ENCODE measurements around the gene CARD11. TPM values are rescaled to one million over a fixed set of nuclear protein-coding genes. Genes with fewer than 3 reads are reported as not detected.

CARD11 gene
- total and polyA plus RNA-seq, 11 donors = 0.15 to 3.2 (median 0.33) TPM; not detected in 2

- whole genome bisulfite sequencing, 4 donors = 91 to 94% (median 92%) methylated on average over 2 to 8 of the region's 8 CpGs
- DNase-seq (no peak), ATAC-seq (no peak)
- H3K36me3 ChIP-seq = no peaks in the 10 kb centered on the region
- H3K9me3 ChIP-seq = no peaks in the 10 kb centered on the region
- no peak overlapping the region for H3K27ac ChIP-seq
- intact Hi-C loops (cut with DNase I) = loop anchor here in 1 of 10 donors (10.0 kb wide), 1 partner anchor 1025 kb away; no protein-coding TSS in a partner anchor
- H3K27me3 ChIP-seq = no peaks in the 10 kb centered on the region
- H3K4me1 ChIP-seq = peaks cover 0 to 7% (median 0%) of the 10 kb centered on the region in 12 donors
- H3K4me3 ChIP-seq = no peak overlapping the region
- TF ChIP-seq CTCF (IDR thresholded peaks at IDR 0.05) = no peak
- TF ChIP-seq POLR2A (IDR thresholded peaks at IDR 0.05) = no peak
Observed at GRCh38 chr7:2879354-2879753, 164.3 kb downstream of the CARD11 start.

GRCh38 chr7:2878306-2878705 is 165.4 kb downstream of the CARD11 start:
- no peak overlapping the region for H3K4me3 ChIP-seq
- no peaks in the 10 kb centered on the region for H3K27me3 ChIP-seq
- H3K4me1 ChIP-seq = peaks cover 0 to 7% (median 0%) of the 10 kb centered on the region in 12 donors
- TF ChIP-seq POLR2A (IDR thresholded peaks at IDR 0.05) = no peak
- no peak for TF ChIP-seq CTCF (IDR thresholded peaks at IDR 0.05)
- ATAC-seq (no peak), DNase-seq (no peak)
- WGBS, 4 donors = 70 to 80% (median 73%) methylated on average over 3 of the region's 3 CpGs
- no peaks in the 10 kb centered on the region for H3K36me3 ChIP-seq
- intact Hi-C loops (cut with DNase I) = loop anchor here in 1 of 10 donors (10.0 kb wide), 1 partner anchor 1026 kb away; no protein-coding TSS in a partner anchor
- H3K9me3 ChIP-seq = no peaks in the 10 kb centered on the region
- no peak overlapping the region for H3K27ac ChIP-seq

- 76 to 84% (median 77%) methylated on average over 21 to 24 of the region's 24 CpGs for WGBS, 4 donors
- no peak for DNase-seq
- Histone ChIP-seq H3K4me3 (no peak overlapping the region), H3K4me1 (peaks cover 0 to 9% (median 0%) of the 10 kb centered on the region in 12 donors), H3K36me3 (no peaks in the 10 kb centered on the region), H3K27me3 (no peaks in the 10 kb centered on the region), H3K27ac (no peak overlapping the region), H3K9me3 (no peaks in the 10 kb centered on the region)
- no peak for ATAC-seq
- TF ChIP-seq CTCF (IDR thresholded peaks at IDR 0.05) (no peak), POLR2A (IDR thresholded peaks at IDR 0.05) (no peak)
- intact Hi-C loops (cut with DNase I) = loop anchor here in 1 of 10 donors (10.0 kb wide), 1 partner anchor 1029 kb away; no protein-coding TSS in a partner anchor
Observed at GRCh38 chr7:2876031-2876731, 167.5 kb downstream of the CARD11 start.

GRCh38 chr7:2873686-2874551 is 169.7 kb downstream of the CARD11 start:
- H3K36me3 ChIP-seq = no peaks in the 10 kb centered on the region
- H3K9me3 ChIP-seq = no peaks in the 10 kb centered on the region
- TF ChIP-seq POLR2A (IDR thresholded peaks at IDR 0.05) = no peak
- no peak for TF ChIP-seq CTCF (IDR thresholded peaks at IDR 0.05)
- H3K4me1 ChIP-seq = peaks cover 0 to 22% (median 6%) of the 10 kb centered on the region in 12 donors
- WGBS, 4 donors = 39 to 56% (median 51%) methylated on average over 7 of the region's 7 CpGs
- ATAC-seq (peak in 1 of 4 donors; percentile 27), DNase-seq (no peak)
- H3K27me3 ChIP-seq = no peaks in the 10 kb centered on the region
- H3K27ac ChIP-seq = peak overlapping the region in 3 of 12 donors; percentile 21 to 54 (median 37)
- intact Hi-C loops (cut with DNase I) = loop anchor here in 1 of 10 donors (10.0 kb wide), 1 partner anchor 1031 kb away; no protein-coding TSS in a partner anchor
- no peak overlapping the region for H3K4me3 ChIP-seq

Measured in heart left ventricle (tissue), 16 donors.